T47D (cell line): Measurements from ENCODE around the gene CNOT1.
"Not testable (repeated sequence)": the region's sequence is repeated elsewhere in the genome, so short reads cannot be mapped to it uniquely, and the experiment has no call there.

ENCODE experiments used
- DNase-seq, 2 experiments: peaks; one replicate each; pipeline versions ENCODE4 v3.0.0 to v3.0.0-alpha.2; 2011 to 2012; ENCODE audit warnings: low read depth in 1 of 2, low spot score in 1 of 2
- JUND ChIP-seq: IDR thresholded peaks from 2 replicates; pipeline ENCODE4 v1.6.1; 2012; ENCODE audit warnings: low read depth
- in situ Hi-C: cut with HindIII; loops from 2 replicates; pipeline ENCODE4 v1.10.0; 2016; ENCODE audit warnings: low sequenced_read_pairs, low pct_unique_long_range_greater_than_20kb

The CNOT1 gene

DNA sequence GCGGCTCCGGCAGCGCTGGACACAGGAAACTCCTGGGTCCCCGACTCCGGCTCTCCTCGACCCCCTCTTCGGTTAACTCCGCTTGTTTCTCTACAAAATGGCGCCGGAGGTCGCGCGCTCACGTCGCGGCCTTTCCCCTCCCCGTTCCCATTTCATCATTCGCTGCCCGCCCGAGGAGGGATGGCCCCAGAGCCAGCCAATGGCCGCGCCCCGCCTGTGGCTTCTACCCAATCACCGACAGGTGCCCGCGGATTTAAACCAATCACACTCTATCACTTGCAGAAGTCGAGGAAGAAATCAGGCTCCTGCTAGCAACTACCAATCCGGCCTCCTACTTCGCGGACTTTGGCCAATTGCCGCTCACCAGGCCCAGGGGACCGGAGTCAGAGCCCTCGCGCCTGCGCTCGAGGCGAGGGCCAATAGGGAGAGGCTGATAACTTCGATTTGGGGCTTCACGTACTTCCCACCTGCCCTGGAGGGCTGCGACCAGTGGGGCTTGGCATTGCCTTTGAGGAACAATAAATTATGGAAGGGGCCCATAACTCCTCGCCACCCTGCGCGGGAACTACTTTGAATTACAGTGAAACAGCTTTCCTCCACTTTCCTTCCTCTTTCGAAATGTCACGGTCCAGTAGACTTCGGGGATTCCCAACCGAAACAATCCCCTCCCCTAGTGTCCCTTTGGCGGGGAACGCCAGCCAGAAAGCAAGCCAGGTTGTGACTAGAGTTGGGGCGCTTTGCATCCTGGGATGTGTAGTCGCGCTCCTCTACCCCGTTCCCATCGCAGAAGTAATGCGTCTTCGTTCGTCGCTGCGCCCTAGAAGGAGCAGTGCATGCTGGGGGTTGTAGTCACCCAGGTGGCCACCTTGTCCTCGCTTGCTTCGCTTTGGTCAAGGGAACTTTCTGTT lies at the start of gene CNOT1:
TSS of gene CNOT1 (minus strand) at position 94 of the 908 bp plus-strand sequence. CDS start 30,489 bp downstream, outside the sequence.
- peak; percentile 81 to 98 for DNase-seq
- no peak for TF ChIP-seq JUND
- in situ Hi-C loops: no loop called here

DNA sequence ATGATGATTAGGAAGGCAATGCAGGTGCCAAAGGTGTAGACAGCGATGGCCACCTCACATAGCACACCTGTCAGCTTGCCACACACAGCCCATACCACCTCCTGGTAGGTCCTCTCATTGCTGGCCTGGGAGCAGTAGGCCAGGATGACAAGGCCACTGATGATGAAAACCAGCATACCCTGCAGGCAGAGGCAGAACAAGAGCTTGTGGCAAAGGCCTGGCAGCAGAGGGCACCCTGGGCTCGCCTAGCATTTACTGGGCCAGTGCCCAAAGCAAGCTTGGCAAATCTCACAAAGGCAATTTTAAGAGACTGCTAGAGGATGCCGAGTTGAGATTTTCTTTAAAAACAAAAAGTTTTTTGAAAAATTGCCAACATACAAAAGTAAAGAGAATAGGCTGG lies 49.1 kb upstream of the CNOT1 start:
- in situ Hi-C loops: no loop called here
- DNase-seq: peak; percentile 39 to 72
- TF ChIP-seq JUND: no peak

DNA sequence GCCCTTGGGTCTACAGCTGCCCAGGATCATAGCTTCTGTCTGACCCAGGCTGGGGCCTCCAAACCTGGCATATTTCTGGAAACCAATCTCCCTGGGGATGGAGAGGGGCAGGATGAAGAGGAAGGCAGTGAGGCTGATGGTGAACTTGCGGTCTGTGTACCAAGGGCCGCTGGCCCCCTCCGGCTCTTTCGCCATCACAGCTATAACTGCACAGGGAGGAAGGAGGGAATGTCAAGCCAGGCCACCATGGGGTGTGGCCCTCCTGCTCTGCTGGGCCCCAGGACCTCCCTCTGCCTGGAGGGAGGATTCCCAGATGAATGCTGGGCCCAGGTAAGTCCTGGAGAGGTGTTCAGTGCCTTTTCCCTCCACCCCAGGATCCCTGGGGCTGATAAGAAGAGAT lies 48.6 kb upstream of the CNOT1 start:
- in situ Hi-C loops: no loop called here
- no peak for DNase-seq
- no peak for TF ChIP-seq JUND

DNA sequence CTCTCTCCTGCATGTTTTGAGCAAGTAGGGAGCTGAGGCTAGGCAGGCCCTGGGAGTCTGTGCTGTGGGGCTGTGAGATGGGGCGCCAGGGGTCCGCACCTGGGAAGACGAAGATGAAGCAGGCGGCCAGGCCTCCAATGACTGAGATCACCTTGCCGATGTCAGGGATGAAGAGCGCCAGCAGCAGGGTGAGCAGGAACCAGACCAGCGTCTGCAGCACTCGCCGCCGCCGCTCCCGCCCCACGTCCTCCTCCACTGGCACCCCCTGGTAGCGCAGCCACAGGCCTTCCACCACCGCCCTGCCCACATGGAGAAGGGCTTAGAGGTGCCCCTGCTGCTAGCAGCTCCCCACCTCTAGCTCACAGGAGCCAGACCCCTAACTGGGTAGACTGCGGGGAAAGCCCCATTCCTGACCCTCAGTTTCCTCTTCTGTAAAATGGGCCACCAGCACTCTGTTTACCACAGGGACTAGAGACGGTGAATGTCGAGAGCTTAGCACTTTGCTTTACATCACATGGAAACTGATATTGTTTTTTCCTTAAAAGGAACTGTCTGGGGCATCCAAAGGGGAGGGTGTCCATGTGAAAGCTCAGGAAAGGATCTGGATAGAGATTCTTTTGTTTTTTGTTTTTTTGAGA lies 41.4 kb upstream of the CNOT1 start:
- in situ Hi-C loops: no loop called here
- no peak for TF ChIP-seq JUND
- DNase-seq: no peak

DNA sequence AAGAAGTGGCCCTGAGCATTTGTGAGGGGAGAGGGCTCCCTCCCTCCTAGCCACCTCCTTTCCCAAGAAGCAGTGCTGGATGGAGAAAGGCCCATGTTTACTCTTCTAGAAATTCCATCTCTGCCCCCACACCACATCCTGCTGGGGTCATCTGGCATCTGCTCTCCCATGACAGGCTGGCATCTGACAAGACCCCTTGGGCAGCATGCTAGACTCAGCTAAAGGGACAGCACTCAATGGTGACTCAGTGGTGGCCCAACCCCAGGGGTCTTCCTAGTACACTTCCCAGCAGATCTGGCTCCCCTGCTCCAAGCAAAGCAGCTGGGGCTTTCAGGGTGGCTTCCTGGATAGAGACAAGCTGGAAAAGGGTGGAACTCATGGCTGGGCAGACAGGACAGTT lies 40.6 kb upstream of the CNOT1 start:
- no peak for TF ChIP-seq JUND
- in situ Hi-C loops: no loop called here
- DNase-seq: no peak

DNA sequence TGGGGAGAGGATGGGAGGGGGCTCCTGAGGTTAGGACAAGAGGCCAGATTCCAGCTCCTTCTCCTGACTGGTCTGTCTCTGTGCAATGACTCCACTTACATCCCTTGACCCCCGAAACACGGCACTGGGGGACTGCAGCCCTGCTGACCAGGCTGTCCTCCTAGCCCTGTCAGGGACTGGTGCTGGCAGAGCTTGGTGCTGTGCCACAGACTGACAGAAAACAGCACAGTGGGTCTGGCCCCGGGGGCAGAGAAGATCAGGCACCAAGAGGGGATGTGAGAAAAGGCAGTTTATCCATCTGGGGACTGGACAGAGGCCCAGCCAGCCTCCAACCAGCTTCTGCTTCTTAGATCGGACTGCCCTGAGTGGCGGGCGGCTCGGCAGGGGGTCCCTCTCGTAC lies 35.6 kb upstream of the CNOT1 start:
- DNase-seq: no peak
- no peak for TF ChIP-seq JUND
- in situ Hi-C loops: no loop called here

DNA sequence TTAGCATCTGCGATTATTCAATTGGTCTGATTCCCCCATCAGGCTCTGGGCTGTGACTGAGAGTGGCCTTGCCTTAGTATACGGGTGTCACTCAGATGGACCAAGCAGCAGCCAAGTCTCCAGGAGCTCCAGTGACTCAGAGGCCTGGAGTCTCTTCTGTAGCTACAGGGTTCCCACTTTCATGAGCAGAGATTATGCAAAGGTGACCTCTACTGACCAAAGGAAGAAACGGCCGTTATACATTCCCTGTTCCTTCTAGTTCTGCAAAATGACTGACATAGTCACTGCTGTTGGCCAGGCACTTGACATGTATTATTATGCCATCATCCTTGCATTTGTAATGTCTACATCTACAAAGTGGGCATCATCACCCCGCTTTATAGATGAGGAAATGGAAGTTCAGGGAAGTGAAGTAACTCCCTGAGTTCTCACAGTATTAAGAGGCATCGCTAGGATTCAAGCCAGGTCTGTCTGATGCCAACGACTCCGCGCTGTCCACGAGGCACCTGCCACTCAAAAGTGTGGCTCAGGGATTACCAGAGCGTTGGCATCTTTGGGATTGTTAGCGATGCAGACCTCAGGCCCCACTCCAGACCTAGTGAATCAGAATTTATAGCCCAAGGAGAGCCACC lies 31.7 kb upstream of the CNOT1 start:
- peak; percentile 70 to 85 for DNase-seq
- no peak for TF ChIP-seq JUND
- in situ Hi-C loops: no loop called here

DNA sequence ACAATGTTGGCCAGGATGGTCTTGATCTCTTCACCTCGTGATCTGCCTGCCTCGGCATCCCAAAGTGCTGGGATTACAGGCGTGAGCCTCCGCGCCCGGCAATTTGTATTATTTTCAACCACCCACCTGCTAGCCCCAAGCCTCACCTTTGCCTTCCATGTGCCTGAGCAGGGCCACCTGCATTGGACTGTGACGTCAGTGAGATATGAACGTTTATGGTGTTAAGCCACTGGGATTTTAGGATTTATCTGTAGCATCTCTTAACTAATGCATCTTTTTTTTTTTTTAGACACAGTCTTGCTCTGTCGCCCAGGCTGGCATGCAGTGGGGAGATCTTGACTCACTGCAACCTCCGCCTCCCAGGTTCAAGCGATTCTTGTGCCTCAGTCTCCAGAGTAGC lies 30.3 kb upstream of the CNOT1 start:
- in situ Hi-C loops: not testable (repeated sequence)

DNA sequence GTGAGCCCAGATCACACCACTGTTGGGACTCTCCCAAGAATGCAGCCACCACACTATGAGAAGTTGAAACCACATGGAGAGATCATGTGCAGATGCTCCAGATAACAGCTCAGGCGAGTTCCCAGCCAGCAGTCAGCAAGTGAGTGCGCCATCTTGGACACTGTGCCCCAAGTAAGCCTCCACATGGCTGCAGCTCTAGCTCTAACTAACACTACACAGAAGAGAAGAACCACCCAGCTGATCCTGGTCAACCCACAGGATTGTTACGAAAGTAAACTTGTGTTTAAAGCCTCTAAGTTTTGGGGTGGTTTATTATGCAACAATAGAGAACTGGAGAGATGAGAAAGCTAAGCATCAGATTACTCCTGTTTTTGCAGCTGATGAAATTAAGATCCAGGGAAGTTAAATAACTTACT lies 29.2 kb upstream of the CNOT1 start:
- in situ Hi-C loops: no loop called here
- TF ChIP-seq JUND: no peak
- DNase-seq: no peak

More for the DNA sequence above, 30.3 kb upstream of the CNOT1 start:
- not testable (repeated sequence) for DNase-seq

DNA sequence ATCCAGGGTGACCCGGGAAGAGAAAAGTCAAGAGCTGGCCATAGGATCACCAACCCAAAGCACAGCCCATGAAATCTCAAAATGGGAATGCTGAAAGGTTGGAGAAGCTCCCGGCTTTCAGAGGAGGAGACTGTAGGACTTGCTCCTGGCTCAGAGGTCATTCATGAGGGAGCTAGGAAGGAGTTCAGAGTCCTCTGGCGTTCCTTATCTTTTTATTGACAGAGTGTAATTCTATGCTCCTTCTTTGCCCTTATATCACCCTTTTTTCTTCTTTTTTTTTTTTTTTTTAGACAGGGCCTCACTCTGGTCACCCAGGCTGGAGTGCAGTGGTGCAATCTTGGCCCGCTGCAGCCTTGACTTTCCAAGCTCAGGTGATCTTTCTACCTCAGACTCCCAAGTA lies 27.3 kb upstream of the CNOT1 start:
- in situ Hi-C loops: no loop called here
- TF ChIP-seq JUND: no peak
- DNase-seq: no peak

DNA sequence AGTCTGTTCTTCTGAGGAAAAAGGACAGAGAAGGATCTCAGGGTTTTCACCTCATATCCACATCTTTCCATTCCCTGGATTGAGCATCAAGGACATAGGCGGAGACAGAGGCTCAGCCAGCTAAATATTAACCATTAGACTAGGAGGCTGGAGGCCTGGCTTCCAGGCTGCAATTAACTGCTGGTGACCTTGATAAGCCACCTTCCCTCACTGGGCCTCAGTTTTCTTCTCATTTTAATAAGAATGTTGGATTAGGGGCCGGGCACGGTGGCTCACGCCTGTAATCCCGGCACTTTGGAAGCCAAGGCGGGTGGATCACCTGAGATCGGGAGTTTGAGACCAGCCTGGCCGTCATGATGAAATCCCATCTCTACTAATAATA lies 25.6 kb upstream of the CNOT1 start:
- TF ChIP-seq JUND: no peak
- DNase-seq: no peak
- in situ Hi-C loops: no loop called here

DNA sequence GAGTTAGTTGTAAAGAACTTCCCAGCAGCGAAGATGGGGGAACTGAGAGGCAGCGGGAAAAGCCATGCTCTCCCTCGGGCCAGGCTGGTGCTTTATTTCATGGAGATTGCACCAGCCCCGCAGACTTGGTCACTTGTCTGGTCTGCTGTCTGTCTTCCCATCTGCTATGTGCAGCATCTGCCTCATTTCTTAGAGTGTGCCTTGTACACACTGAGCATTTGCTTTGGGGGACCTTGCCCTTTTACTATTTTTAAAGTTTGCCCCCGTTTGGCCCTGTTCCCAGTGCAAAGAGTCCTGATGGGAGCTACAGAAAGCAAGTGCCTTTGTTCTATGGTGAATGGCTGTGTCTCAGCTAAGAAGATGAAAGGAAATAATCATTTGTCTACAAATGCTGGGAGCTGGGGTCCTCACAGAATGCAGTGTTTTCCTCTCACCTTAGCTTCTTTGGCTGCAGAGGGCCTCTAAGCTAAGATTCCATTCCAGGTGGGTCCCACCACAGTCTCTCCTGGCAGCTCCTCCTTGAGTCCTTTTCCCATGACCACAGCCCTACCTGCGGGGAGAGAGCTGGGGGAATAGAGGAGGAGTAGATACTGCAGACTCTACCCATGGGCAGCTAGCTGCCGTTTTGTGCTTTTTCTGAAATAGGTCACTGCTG lies 25.1 kb upstream of the CNOT1 start:
- no peak for DNase-seq
- no peak for TF ChIP-seq JUND
- in situ Hi-C loops: no loop called here
